Activated T-cell treated with anti-CD3 and anti-CD28 coated beads, Interleukin-2, amount 50 U/mL, for 1 hour (primary cell): ENCODE data around the gene KCNJ4.
"Not testable (repeated sequence)": the region's sequence is repeated elsewhere in the genome, so short reads cannot be mapped to it uniquely, and the experiment has no call there.

Experiments used
- DNase-seq: peaks from one replicate; pipeline ENCODE4 v3.0.0-alpha.2; 2020

Gene KCNJ4

GRCh38 chr22:38427940-38428339, 27.1 kb downstream of the KCNJ4 start:
- DNase-seq = no peak

- no peak for DNase-seq
These were observed 27.5 kb downstream of the KCNJ4 start for GRCh38 chr22:38427465-38427864.

- DNase-seq = no peak
These were observed 28.4 kb downstream of the KCNJ4 start for GRCh38 chr22:38426628-38427027.

- DNase-seq = no peak
These were observed 30.4 kb downstream of the KCNJ4 start for GRCh38 chr22:38424525-38425080.

- no peak for DNase-seq
These were observed 31.2 kb downstream of the KCNJ4 start for GRCh38 chr22:38423512-38424503.

GRCh38 chr22:38422611-38423511, 32.1 kb downstream of the KCNJ4 start:
- no peak for DNase-seq

GRCh38 chr22:38420734-38421133, 34.3 kb downstream of the KCNJ4 start:
- no peak for DNase-seq

GRCh38 chr22:38419858-38420160, 35.2 kb downstream of the KCNJ4 start:
- no peak for DNase-seq

- no peak for DNase-seq
These were observed 35.7 kb downstream of the KCNJ4 start for GRCh38 chr22:38419121-38419857.

GRCh38 chr22:38418589-38418988, 36.4 kb downstream of the KCNJ4 start:
- no peak for DNase-seq

GRCh38 chr22:38417252-38418060, 37.5 kb downstream of the KCNJ4 start:
- no peak for DNase-seq

GRCh38 chr22:38416621-38417251, 38.3 kb downstream of the KCNJ4 start:
- no peak for DNase-seq

- no peak for DNase-seq
These were observed 39.3 kb downstream of the KCNJ4 start for GRCh38 chr22:38415561-38416321.

GRCh38 chr22:38415046-38415445, 40.0 kb downstream of the KCNJ4 start:
- no peak for DNase-seq

GRCh38 chr22:38414009-38414395, 41.0 kb downstream of the KCNJ4 start:
- no peak for DNase-seq

GRCh38 chr22:38413085-38414008, 41.7 kb downstream of the KCNJ4 start:
- DNase-seq = no peak

GRCh38 chr22:38412435-38413084, 42.4 kb downstream of the KCNJ4 start:
- peak; percentile 60 for DNase-seq

GRCh38 chr22:38411016-38411415, 44.0 kb downstream of the KCNJ4 start:
- no peak for DNase-seq

GRCh38 chr22:38409916-38410315, 45.1 kb downstream of the KCNJ4 start:
- not testable (repeated sequence) for DNase-seq
